Activated naive CD8-positive, alpha-beta T cell treated with anti-CD3 and anti-CD28 coated beads for 36 hours (primary cell): ENCODE measurements around the gene DUS3L. TPM values are rescaled to one million over a fixed set of nuclear protein-coding genes. Genes with fewer than 3 reads are reported as not detected.
"Not testable (repeated sequence)": the region's sequence is repeated elsewhere in the genome, so short reads cannot be mapped to it uniquely, and the experiment has no call there.

Source experiments
- DNase-seq: peaks from one replicate; pipeline ENCODE4 v3.0.0; 2021
- H3K27ac Mint-ChIP-seq: one replicate; pipeline ENCODE4 v1.8.0; 2022; ENCODE audit warnings: mild to moderate bottlenecking, moderate library complexity, mixed read lengths
- H3K27me3 Mint-ChIP-seq: one replicate; pipeline ENCODE4 v1.8.0; 2022; ENCODE audit warnings: mild to moderate bottlenecking, mixed read lengths
- H3K36me3 Mint-ChIP-seq: one replicate; pipeline ENCODE4 v1.8.0; 2021; ENCODE audit warnings: mild to moderate bottlenecking, mixed read lengths
- H3K4me1 Mint-ChIP-seq: one replicate; pipeline ENCODE4 v1.8.0; 2021; ENCODE audit warnings: mixed read lengths
- H3K4me3 Mint-ChIP-seq: one replicate; pipeline ENCODE4 v1.8.0; 2022; ENCODE audit warnings: mild to moderate bottlenecking, moderate library complexity, mixed read lengths
- H3K9me3 Mint-ChIP-seq: one replicate; pipeline ENCODE4 v1.8.0; 2022; ENCODE audit warnings: mixed read lengths
- total RNA-seq, 2 experiments: library from RNA; stranded (reverse); gene quantifications; one replicate each; pipeline ENCODE4 v1.2.3, GENCODE V29; 2021

Gene DUS3L
- total RNA-seq, 2 experiments from 2014 or later = 103 to 106 TPM

- no peak overlapping the region for H3K4me3 Mint-ChIP-seq
- H3K9me3 Mint-ChIP-seq = no peaks in the 10 kb centered on the region
- H3K27ac Mint-ChIP-seq = no peak overlapping the region
- DNase-seq = no peak
- H3K36me3 Mint-ChIP-seq = no peaks in the 10 kb centered on the region
- H3K27me3 Mint-ChIP-seq = peaks cover 10% of the 10 kb centered on the region
- H3K4me1 Mint-ChIP-seq = no peaks in the 10 kb centered on the region
Observed at GRCh38 chr19:5775668-5776309, 15.2 kb downstream of the DUS3L start.

GRCh38 chr19:5774921-5775320 lies 16.0 kb downstream of the DUS3L start:
- Mint-ChIP-seq H3K27ac (no peak overlapping the region), H3K36me3 (no peaks in the 10 kb centered on the region), H3K4me3 (no peak overlapping the region), H3K4me1 (no peaks in the 10 kb centered on the region), H3K27me3 (peaks cover 10% of the 10 kb centered on the region), H3K9me3 (no peaks in the 10 kb centered on the region)
- DNase-seq = no peak

- Mint-ChIP-seq H3K27me3 (peaks cover 10% of the 10 kb centered on the region), H3K4me1 (no peaks in the 10 kb centered on the region), H3K27ac (no peak overlapping the region), H3K36me3 (no peaks in the 10 kb centered on the region), H3K9me3 (no peaks in the 10 kb centered on the region), H3K4me3 (no peak overlapping the region)
- DNase-seq = no peak
Observed at GRCh38 chr19:5773276-5773675, 17.7 kb downstream of the DUS3L start.

- Mint-ChIP-seq H3K27me3 (peaks cover 10% of the 10 kb centered on the region), H3K36me3 (no peaks in the 10 kb centered on the region), H3K27ac (no peak overlapping the region), H3K9me3 (no peaks in the 10 kb centered on the region), H3K4me1 (no peaks in the 10 kb centered on the region), H3K4me3 (no peak overlapping the region)
- DNase-seq = no peak
Observed at GRCh38 chr19:5772416-5772815, 18.5 kb downstream of the DUS3L start.

- no peaks in the 10 kb centered on the region for H3K9me3 Mint-ChIP-seq
- no peak overlapping the region for H3K27ac Mint-ChIP-seq
- DNase-seq = no peak
- H3K27me3 Mint-ChIP-seq = peaks cover 3% of the 10 kb centered on the region
- no peaks in the 10 kb centered on the region for H3K36me3 Mint-ChIP-seq
- H3K4me1 Mint-ChIP-seq = no peaks in the 10 kb centered on the region
- H3K4me3 Mint-ChIP-seq = no peak overlapping the region
Observed at GRCh38 chr19:5767949-5768348, 23.0 kb downstream of the DUS3L start.

GRCh38 chr19:5765220-5765619 lies 25.7 kb downstream of the DUS3L start:
- no peaks in the 10 kb centered on the region for H3K27me3 Mint-ChIP-seq
- no peak overlapping the region for H3K27ac Mint-ChIP-seq
- H3K36me3 Mint-ChIP-seq = no peaks in the 10 kb centered on the region
- H3K9me3 Mint-ChIP-seq = no peaks in the 10 kb centered on the region
- no peak for DNase-seq
- H3K4me1 Mint-ChIP-seq = no peaks in the 10 kb centered on the region
- H3K4me3 Mint-ChIP-seq = no peak overlapping the region

- no peak for DNase-seq
- Mint-ChIP-seq H3K27me3 (peaks cover 4% of the 10 kb centered on the region), H3K27ac (no peak overlapping the region), H3K9me3 (no peaks in the 10 kb centered on the region), H3K4me1 (no peaks in the 10 kb centered on the region), H3K36me3 (no peaks in the 10 kb centered on the region), H3K4me3 (no peak overlapping the region)
Observed at GRCh38 chr19:5762608-5763217, 28.2 kb downstream of the DUS3L start.

GRCh38 chr19:5753743-5754142 lies 37.2 kb downstream of the DUS3L start:
- no peak for DNase-seq
- Mint-ChIP-seq H3K27me3 (peaks cover 16% of the 10 kb centered on the region), H3K36me3 (no peaks in the 10 kb centered on the region), H3K27ac (no peak overlapping the region), H3K9me3 (no peaks in the 10 kb centered on the region), H3K4me1 (no peaks in the 10 kb centered on the region), H3K4me3 (no peak overlapping the region)

GRCh38 chr19:5751709-5752108 lies 39.3 kb downstream of the DUS3L start:
- Mint-ChIP-seq H3K27ac (no peak overlapping the region), H3K4me3 (no peak overlapping the region)

GRCh38 chr19:5749505-5749904 lies 41.5 kb downstream of the DUS3L start:
- H3K27me3 Mint-ChIP-seq = peaks cover 11% of the 10 kb centered on the region
- no peaks in the 10 kb centered on the region for H3K9me3 Mint-ChIP-seq
- no peak for DNase-seq
- H3K4me1 Mint-ChIP-seq = no peaks in the 10 kb centered on the region
- H3K27ac Mint-ChIP-seq = no peak overlapping the region
- H3K4me3 Mint-ChIP-seq = no peak overlapping the region
- no peaks in the 10 kb centered on the region for H3K36me3 Mint-ChIP-seq

More at GRCh38 chr19:5751709-5752108, 39.3 kb downstream of the DUS3L start:
- Mint-ChIP-seq H3K4me1 (no peaks in the 10 kb centered on the region), H3K27me3 (peaks cover 11% of the 10 kb centered on the region), H3K36me3 (no peaks in the 10 kb centered on the region), H3K9me3 (no peaks in the 10 kb centered on the region)
- DNase-seq = no peak

- not testable (repeated sequence) for H3K27ac Mint-ChIP-seq, H3K9me3 Mint-ChIP-seq, H3K4me3 Mint-ChIP-seq, H3K4me1 Mint-ChIP-seq, H3K36me3 Mint-ChIP-seq, DNase-seq, H3K27me3 Mint-ChIP-seq
Observed at GRCh38 chr19:5748920-5749319, 42.0 kb downstream of the DUS3L start.

GRCh38 chr19:5744999-5745398 lies 46.0 kb downstream of the DUS3L start:
- H3K9me3 Mint-ChIP-seq, H3K27me3 Mint-ChIP-seq: not testable (repeated sequence)

GRCh38 chr19:5743630-5744029 lies 47.3 kb downstream of the DUS3L start:
- no peaks in the 10 kb centered on the region for H3K36me3 Mint-ChIP-seq
- DNase-seq = no peak
- H3K4me3 Mint-ChIP-seq = no peak overlapping the region
- no peaks in the 10 kb centered on the region for H3K27me3 Mint-ChIP-seq
- H3K9me3 Mint-ChIP-seq = no peaks in the 10 kb centered on the region
- no peaks in the 10 kb centered on the region for H3K4me1 Mint-ChIP-seq
- no peak overlapping the region for H3K27ac Mint-ChIP-seq

More at GRCh38 chr19:5744999-5745398, 46.0 kb downstream of the DUS3L start:
- not testable (repeated sequence) for DNase-seq, H3K27ac Mint-ChIP-seq, H3K36me3 Mint-ChIP-seq, H3K4me1 Mint-ChIP-seq, H3K4me3 Mint-ChIP-seq

GRCh38 chr19:5742051-5742450 lies 48.9 kb downstream of the DUS3L start:
- no peaks in the 10 kb centered on the region for H3K9me3 Mint-ChIP-seq
- H3K4me3 Mint-ChIP-seq = no peak overlapping the region
- DNase-seq = no peak
- no peaks in the 10 kb centered on the region for H3K27me3 Mint-ChIP-seq
- no peak overlapping the region for H3K27ac Mint-ChIP-seq
- no peaks in the 10 kb centered on the region for H3K4me1 Mint-ChIP-seq
- no peaks in the 10 kb centered on the region for H3K36me3 Mint-ChIP-seq

GRCh38 chr19:5738423-5738822 lies 52.5 kb downstream of the DUS3L start:
- Mint-ChIP-seq H3K4me1 (no peaks in the 10 kb centered on the region), H3K36me3 (no peaks in the 10 kb centered on the region), H3K9me3 (no peaks in the 10 kb centered on the region), H3K27ac (no peak overlapping the region), H3K27me3 (peaks cover 2% of the 10 kb centered on the region), H3K4me3 (no peak overlapping the region)
- no peak for DNase-seq
